Sigmoid colon (tissue), 7 donors: ENCODE measurements around the gene MCM9. TPM values are rescaled to one million over a fixed set of nuclear protein-coding genes. Genes with fewer than 3 reads are reported as not detected.

Experiments used
- DNase-seq: peaks from one replicate; pipeline ENCODE4 v3.0.0-alpha.2; 2019
- H3K27ac ChIP-seq, 4 donors: fragments of 200-600 bp; sonication (generic); one replicate each; pipeline ENCODE4 v1.5.1; 2016 to 2019; ENCODE audit warnings: mild to moderate bottlenecking in 1 of 4
- H3K27me3 ChIP-seq, 3 donors: fragments of 200-600 bp; sonication (generic); one replicate each; pipeline ENCODE4 v1.5.1; 2019; ENCODE audit warnings: mild to moderate bottlenecking in 1 of 3
- H3K36me3 ChIP-seq, 4 donors: fragments of 200-600 bp; sonication (generic); one replicate each; pipeline ENCODE4 v1.5.1; 2016 to 2019
- H3K4me1 ChIP-seq, 4 donors: fragments of 200-600 bp; sonication (generic); one replicate each; pipeline ENCODE4 v1.5.1; 2017 to 2019
- H3K4me3 ChIP-seq, 4 donors: fragments of 200-600 bp; sonication (generic); one replicate each; pipeline ENCODE4 v1.5.1; 2017 to 2019; ENCODE audit warnings: mild to moderate bottlenecking in 2 of 4, moderate library complexity in 1 of 4
- H3K9me3 ChIP-seq, 4 donors: fragments of 200-600 bp in 3 of 4; sonication (generic) in 3 of 4; one replicate each; pipeline versions ENCODE4 v1.5.1 to v1.6.1; 2013 to 2019
- EP300 ChIP-seq, 4 donors: sonication (generic); formaldehyde crosslinking; IDR thresholded peaks; one replicate each; pipeline ENCODE4 v1.6.1; 2017; ENCODE audit warnings: antibody characterized with exemption in 4 of 4
- POLR2A ChIP-seq, 2 donors: fragments of 450-650 bp; IDR thresholded peaks; one replicate each; pipeline ENCODE4 v1.6.1; 2016; ENCODE audit warnings: antibody characterized with exemption in 2 of 2, mild to moderate bottlenecking in 2 of 2, moderate library complexity in 2 of 2
- POLR2AphosphoS5 ChIP-seq, 4 donors: sonication (generic); formaldehyde crosslinking; IDR thresholded peaks; one replicate each; pipeline ENCODE4 v1.6.1; 2017; ENCODE audit warnings: antibody characterized with exemption in 4 of 4
- WGBS, 2 donors: extraction: QIAGEN DNeasy Blood & Tissue Kit; methylation state at CpG; one replicate each; pipeline ENCODE4 v1.1.7; 2013; 5-methylcytosine and 5-hydroxymethylcytosine counted together
- intact Hi-C: fragments of 100-400 bp; cut with DNase I; formaldehyde crosslinking; loops from one replicate; pipeline ENCODE4 v1.15.1; 2023
- polyA plus RNA-seq, 3 donors: library from polyadenylated mRNA; stranded (reverse); fragments of 200-250 nt; gene quantifications; one replicate each; pipeline ENCODE4 v1.2.3, GENCODE V29; 2013
- total RNA-seq, 4 donors: library from RNA; depleted of rRNA; stranded (reverse); fragments of >200 nt; gene quantifications; one replicate each; pipeline ENCODE4 v1.1.0, GENCODE V29; 2016
- TF ChIP-seq, protein P1 (sequence below), 4 experiments: fragments of 450-650 bp in 3 of 4; fragments of 200-600 bp in 1 of 4; IDR thresholded peaks; one replicate each; pipeline ENCODE4 v1.5.1; 2016 to 2019; ENCODE audit warnings: antibody characterized with exemption in 4 of 4, mild to moderate bottlenecking in 3 of 4, moderate library complexity in 2 of 4
- donor health status: healthy with polysubstance abuse.
- donor health status: Bipolar disorder and iron deficiency.
- donor health status: healthy.

The MCM9 gene
- total and polyA plus RNA-seq, 7 donors = 1.8 to 16.1 (median 10.2) TPM

DNA sequence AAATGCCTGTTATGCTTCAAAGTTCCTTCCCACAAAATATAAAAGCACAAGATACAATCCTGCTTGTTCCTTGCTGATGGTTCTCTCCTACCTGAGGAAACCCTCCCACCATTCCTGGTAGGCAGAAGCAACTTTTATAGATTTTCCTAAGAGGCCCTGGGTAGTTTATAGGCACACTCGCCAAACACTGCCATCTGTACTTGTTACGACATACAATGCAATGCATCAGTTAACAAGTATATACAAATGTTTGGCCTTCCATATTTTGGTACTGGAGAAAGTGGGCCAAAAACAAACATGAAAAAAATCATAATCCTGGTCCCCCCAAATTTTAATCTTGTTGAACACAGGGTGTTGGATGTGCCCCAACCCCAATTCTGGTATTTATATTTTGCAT lies 16.6 kb downstream of the MCM9 start:
- Histone ChIP-seq H3K9me3 (no peaks in the 10 kb centered on the region), H3K27ac (no peak overlapping the region), H3K4me1 (no peaks in the 10 kb centered on the region), H3K27me3 (no peaks in the 10 kb centered on the region), H3K36me3 (peaks cover 0 to 86% (median 9%) of the 10 kb centered on the region in 4 donors), H3K4me3 (no peak overlapping the region)
- 70 to 90% methylated on average over 2 of the region's 2 CpGs for WGBS, 2 donors
- no peak for DNase-seq
- TF ChIP-seq, protein P1, sequence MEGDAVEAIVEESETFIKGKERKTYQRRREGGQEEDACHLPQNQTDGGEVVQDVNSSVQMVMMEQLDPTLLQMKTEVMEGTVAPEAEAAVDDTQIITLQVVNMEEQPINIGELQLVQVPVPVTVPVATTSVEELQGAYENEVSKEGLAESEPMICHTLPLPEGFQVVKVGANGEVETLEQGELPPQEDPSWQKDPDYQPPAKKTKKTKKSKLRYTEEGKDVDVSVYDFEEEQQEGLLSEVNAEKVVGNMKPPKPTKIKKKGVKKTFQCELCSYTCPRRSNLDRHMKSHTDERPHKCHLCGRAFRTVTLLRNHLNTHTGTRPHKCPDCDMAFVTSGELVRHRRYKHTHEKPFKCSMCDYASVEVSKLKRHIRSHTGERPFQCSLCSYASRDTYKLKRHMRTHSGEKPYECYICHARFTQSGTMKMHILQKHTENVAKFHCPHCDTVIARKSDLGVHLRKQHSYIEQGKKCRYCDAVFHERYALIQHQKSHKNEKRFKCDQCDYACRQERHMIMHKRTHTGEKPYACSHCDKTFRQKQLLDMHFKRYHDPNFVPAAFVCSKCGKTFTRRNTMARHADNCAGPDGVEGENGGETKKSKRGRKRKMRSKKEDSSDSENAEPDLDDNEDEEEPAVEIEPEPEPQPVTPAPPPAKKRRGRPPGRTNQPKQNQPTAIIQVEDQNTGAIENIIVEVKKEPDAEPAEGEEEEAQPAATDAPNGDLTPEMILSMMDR (IDR thresholded peaks at IDR 0.05) = no peak
- TF ChIP-seq EP300 (IDR thresholded peaks at IDR 0.05) = no peak
- no peak for TF ChIP-seq POLR2A (IDR thresholded peaks at IDR 0.05)
- intact Hi-C loops = no loop called here

DNA sequence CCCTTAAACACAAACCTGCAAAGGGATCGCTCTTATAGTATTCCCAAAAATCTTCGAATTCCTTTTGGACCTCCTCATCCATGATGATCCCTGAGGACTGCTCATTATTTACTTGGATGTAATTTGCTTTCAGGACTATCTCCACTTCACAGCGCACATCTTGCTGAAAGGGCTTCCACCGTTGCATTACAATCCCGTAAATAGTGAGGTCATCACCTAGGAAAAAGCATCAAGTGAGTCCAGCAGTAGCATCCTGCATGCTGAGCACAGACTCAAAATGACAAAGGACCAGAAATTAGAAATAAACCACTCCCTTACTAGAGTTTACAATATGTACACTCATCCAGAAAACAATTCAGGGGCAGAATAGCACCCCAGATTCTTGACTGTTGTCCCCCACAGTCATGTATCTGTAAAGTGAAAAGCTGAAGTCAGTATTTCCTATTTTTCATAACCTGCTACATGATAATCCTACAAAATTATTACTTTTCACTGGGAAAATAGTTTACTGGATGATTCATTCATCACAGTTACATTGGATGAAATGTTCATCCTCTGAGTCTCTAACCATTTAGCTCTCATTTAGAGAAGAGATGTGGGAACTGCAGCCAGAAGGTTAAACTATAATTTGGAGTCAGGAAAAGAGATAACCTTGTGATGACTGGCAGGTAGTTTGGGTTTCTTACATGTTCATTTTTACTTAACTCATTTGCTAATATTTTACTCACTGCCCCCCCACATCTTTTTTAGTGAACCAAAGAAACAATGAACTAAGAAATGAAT lies 17.2 kb downstream of the MCM9 start:
- WGBS, 2 donors = 91 to 94% methylated on average over 5 of the region's 5 CpGs
- no peak overlapping the region for H3K27ac ChIP-seq
- no peak for TF ChIP-seq POLR2A (IDR thresholded peaks at IDR 0.05)
- no peak for TF ChIP-seq POLR2AphosphoS5 (IDR thresholded peaks at IDR 0.05)
- no peak for TF ChIP-seq EP300 (IDR thresholded peaks at IDR 0.05)
- TF ChIP-seq, protein P1 (IDR thresholded peaks at IDR 0.05) = no peak
- H3K9me3 ChIP-seq = no peaks in the 10 kb centered on the region
- intact Hi-C loops = no loop called here
- peaks cover 0 to 86% (median 9%) of the 10 kb centered on the region in 4 donors for H3K36me3 ChIP-seq
- no peak overlapping the region for H3K4me3 ChIP-seq
- DNase-seq = no peak
- no peaks in the 10 kb centered on the region for H3K4me1 ChIP-seq
- no peaks in the 10 kb centered on the region for H3K27me3 ChIP-seq

DNA sequence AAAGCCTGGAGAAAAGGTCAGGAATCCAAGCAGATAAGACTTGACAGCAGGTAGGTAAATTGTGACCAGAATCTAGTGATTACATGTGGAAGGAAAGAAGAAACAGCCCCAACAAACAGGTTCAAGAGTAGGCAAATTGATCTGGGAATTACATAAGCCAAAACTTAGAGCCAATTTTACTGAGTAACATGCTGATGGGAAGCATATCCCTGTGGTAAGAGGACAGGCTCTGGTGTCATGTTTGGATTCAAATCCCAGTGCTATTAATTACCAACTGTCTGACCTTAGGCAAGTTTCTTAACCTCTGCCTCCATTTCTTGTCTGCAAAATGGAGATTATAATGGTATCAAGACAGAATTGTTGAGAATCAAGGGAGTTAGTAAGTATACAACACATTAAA lies 20.4 kb downstream of the MCM9 start:
- no peaks in the 10 kb centered on the region for H3K27me3 ChIP-seq
- DNase-seq = no peak
- H3K9me3 ChIP-seq = no peaks in the 10 kb centered on the region
- no peak overlapping the region for H3K27ac ChIP-seq
- intact Hi-C loops = no loop called here
- H3K36me3 ChIP-seq = peaks cover 0 to 86% (median 24%) of the 10 kb centered on the region in 4 donors
- no peak overlapping the region for H3K4me3 ChIP-seq
- TF ChIP-seq POLR2AphosphoS5 (IDR thresholded peaks at IDR 0.05) (no peak), EP300 (IDR thresholded peaks at IDR 0.05) (no peak)
- no peaks in the 10 kb centered on the region for H3K4me1 ChIP-seq

DNA sequence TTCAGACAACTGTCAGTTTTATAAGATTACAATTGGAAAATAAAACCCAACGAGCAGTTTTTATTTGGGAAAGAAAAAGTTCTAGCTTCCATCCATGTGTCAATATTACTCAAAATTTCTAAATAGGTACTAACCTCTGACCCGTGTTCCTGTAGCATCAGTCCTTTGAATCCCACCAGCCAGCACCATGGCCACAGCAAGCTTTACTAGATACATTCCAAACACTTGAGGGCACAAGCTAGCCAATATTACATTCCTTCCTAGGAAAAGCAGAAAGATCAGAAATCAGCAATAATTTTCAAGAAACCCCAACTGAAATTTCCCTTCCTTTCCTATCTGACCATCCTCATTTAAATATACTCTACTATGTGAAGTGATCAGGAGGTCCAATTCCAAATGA lies 21.8 kb downstream of the MCM9 start:
- DNase-seq = no peak
- intact Hi-C loops = no loop called here
- no peaks in the 10 kb centered on the region for H3K27me3 ChIP-seq
- H3K4me1 ChIP-seq = no peaks in the 10 kb centered on the region
- H3K9me3 ChIP-seq = no peaks in the 10 kb centered on the region
- H3K4me3 ChIP-seq = no peak overlapping the region
- H3K36me3 ChIP-seq = peaks cover 0 to 92% (median 26%) of the 10 kb centered on the region in 4 donors
- no peak overlapping the region for H3K27ac ChIP-seq
- TF ChIP-seq POLR2A (IDR thresholded peaks at IDR 0.05) (no peak), EP300 (IDR thresholded peaks at IDR 0.05) (no peak)
- TF ChIP-seq, protein P1 (IDR thresholded peaks at IDR 0.05) = no peak
- WGBS, 2 donors = 72 to 82% methylated on average over 2 of the region's 2 CpGs

DNA sequence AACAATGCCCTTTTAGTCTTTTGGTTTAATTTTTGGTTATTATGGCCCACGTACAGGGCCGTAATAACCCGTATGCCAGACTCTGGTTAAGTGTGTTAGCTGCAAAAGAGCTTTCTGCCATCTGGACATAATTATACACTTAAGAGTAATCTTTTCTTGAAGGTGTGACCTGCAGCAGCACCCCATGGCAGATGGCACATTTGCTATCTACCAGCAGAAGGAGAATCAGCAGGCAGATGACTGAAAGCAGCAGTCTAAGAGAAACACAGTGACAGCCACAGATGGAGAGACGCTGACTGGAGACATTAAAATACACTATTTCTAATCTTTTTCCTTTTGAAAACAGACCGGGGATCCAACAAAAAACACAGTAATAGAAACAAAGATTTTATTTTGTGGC lies 22.3 kb downstream of the MCM9 start:
- Histone ChIP-seq H3K4me3 (no peak overlapping the region), H3K27ac (no peak overlapping the region), H3K9me3 (no peaks in the 10 kb centered on the region), H3K4me1 (no peaks in the 10 kb centered on the region), H3K27me3 (no peaks in the 10 kb centered on the region), H3K36me3 (peaks cover 0 to 96% (median 30%) of the 10 kb centered on the region in 4 donors)
- WGBS, 2 donors = 88 to 92% methylated on average over 5 of the region's 5 CpGs
- intact Hi-C loops = no loop called here
- TF ChIP-seq, protein P1 (IDR thresholded peaks at IDR 0.05) = no peak
- no peak for TF ChIP-seq POLR2AphosphoS5 (IDR thresholded peaks at IDR 0.05)
- no peak for TF ChIP-seq EP300 (IDR thresholded peaks at IDR 0.05)
- TF ChIP-seq POLR2A (IDR thresholded peaks at IDR 0.05) = no peak
- DNase-seq = no peak
